Endothelial cell of umbilical vein (primary cell): Measurements from ENCODE around the gene DLGAP5. TPM values are rescaled to one million over a fixed set of nuclear protein-coding genes. Genes with fewer than 3 reads are reported as not detected.
A peak's percentile ranks its signal among the peaks of the same experiment; 100 is the strongest.

ENCODE experiments used
- BruUV-seq: library from RNA; stranded (reverse); fragments of 400-500 nt; replicated peaks from 2 replicates; lab custom pipeline; 2021; lab: Mats Ljungman, UMichigan
- CTCF ChIA-PET: fragments of 300-600, 350-600 bp; sonication (Branson Sonifier 250); formaldehyde crosslinking; loops from one replicate; lab custom pipeline; 2021; ENCODE audit warnings: antibody characterized with exemption, inconsistent platforms; lab: Charles Lee
- POLR2A ChIA-PET: fragments of 300-600, 350-600 bp; sonication (Branson Sonifier 250); formaldehyde crosslinking; loops from one replicate; lab custom pipeline; 2021; ENCODE audit warnings: antibody characterized with exemption, inconsistent platforms; lab: Charles Lee
- DNase-seq: peaks from one replicate; pipeline ENCODE4 v3.0.0-alpha.2; 2011; ENCODE audit warnings: low read depth, low spot score
- FAIRE-seq: peaks from 2 replicates; lab custom pipeline; 2011; peaks lifted over from hg19 to GRCh38; lab: Jason Lieb, UNC
- H2AFZ ChIP-seq: 2 replicates; pipeline ENCODE4 v1.6.0; 2012; ENCODE audit warnings: low read depth, low read length, control low read depth, inconsistent platforms
- H3K27ac ChIP-seq: 2 replicates; pipeline ENCODE4 v1.5.1; 2011; ENCODE audit warnings: low read depth, mild to moderate bottlenecking, control low read depth, low read length, moderate library complexity; ENCODE audit not compliant: insufficient read depth
- H3K27me3 ChIP-seq, 2 experiments: 2 replicates each; pipeline versions ENCODE4 v1.6.0 to v1.6.1; 2011; ENCODE audit warnings: low read length in 2 of 2, mixed read lengths in 1 of 2; ENCODE audit not compliant: control insufficient read depth in 2 of 2, insufficient read depth in 2 of 2
- H3K36me3 ChIP-seq, 2 experiments: 2 replicates in 1 of 2; 3 replicates in 1 of 2; pipeline ENCODE4 v1.5.1; 2011; ENCODE audit warnings: low read length in 2 of 2, mild to moderate bottlenecking in 1 of 2, moderate library complexity in 1 of 2; ENCODE audit not compliant: control insufficient read depth in 2 of 2, insufficient read depth in 2 of 2; ENCODE audit errors: extremely low read depth in 1 of 2
- H3K4me1 ChIP-seq: 3 replicates; pipeline ENCODE4 v1.5.1; 2011; ENCODE audit warnings: mild to moderate bottlenecking, low read length; ENCODE audit not compliant: control insufficient read depth, insufficient read depth; ENCODE audit errors: extremely low read depth
- H3K4me2 ChIP-seq: 2 replicates; pipeline ENCODE4 v1.6.1; 2011; ENCODE audit warnings: low read length, control low read depth, mixed read lengths; ENCODE audit not compliant: insufficient read depth
- H3K4me3 ChIP-seq, 3 experiments: fragments of 200-600 bp in 1 of 3; sonication (generic), shearing (Covaris generic) in 1 of 3; replicated peaks in 1 of 3; 2 replicates each; pipeline ENCODE4 v1.5.1; 2011 to 2016; ENCODE audit warnings: control low read depth in 3 of 3, low read length in 3 of 3, mild to moderate bottlenecking in 2 of 3, inconsistent platforms in 1 of 3, low read depth in 1 of 3, moderate library complexity in 1 of 3; ENCODE audit not compliant: insufficient read depth in 1 of 3
- H3K79me2 ChIP-seq: 2 replicates; pipeline ENCODE4 v1.6.0; 2012; ENCODE audit warnings: low read length, inconsistent platforms; ENCODE audit not compliant: control insufficient read depth, insufficient read depth
- H3K9ac ChIP-seq: replicated peaks from 2 replicates; pipeline ENCODE3; 2011; ENCODE audit warnings: low read length, control low read depth; ENCODE audit not compliant: insufficient read depth; ENCODE audit errors: extremely low read depth
- H3K9me1 ChIP-seq: replicated peaks from 3 replicates; pipeline ENCODE4 v1.6.0; 2011; ENCODE audit warnings: mild to moderate bottlenecking, low read length; ENCODE audit not compliant: control insufficient read depth, insufficient read depth; ENCODE audit errors: extremely low read depth
- H3K9me3 ChIP-seq: replicated peaks from 2 replicates; pipeline ENCODE4 v1.5.1; 2012; ENCODE audit warnings: low read length, inconsistent platforms; ENCODE audit not compliant: control insufficient read depth, insufficient read depth
- H4K20me1 ChIP-seq: replicated peaks from 2 replicates; pipeline ENCODE3; 2011; ENCODE audit warnings: mild to moderate bottlenecking, low read length; ENCODE audit not compliant: control insufficient read depth, insufficient read depth; ENCODE audit errors: extremely low read depth
- CTCF ChIP-seq, 2 donors: IDR thresholded peaks; 1 replicate in 1 of 2; 2 replicates in 1 of 2; pipeline ENCODE4 v1.5.1; 2011; ENCODE audit warnings: low read length in 2 of 2, mild to moderate bottlenecking in 2 of 2, moderate library complexity in 2 of 2, control low read depth in 1 of 2, inconsistent platforms in 1 of 2, low read depth in 1 of 2; ENCODE audit not compliant: insufficient read depth in 1 of 2; ENCODE audit errors: extremely low read depth in 1 of 2
- EZH2 ChIP-seq: IDR thresholded peaks from 2 replicates; pipeline ENCODE4 v1.6.1; 2012; ENCODE audit warnings: borderline replicate concordance, low read depth, mild to moderate bottlenecking, moderate library complexity, low read length, inconsistent platforms; ENCODE audit not compliant: severe bottlenecking
- FOS ChIP-seq: IDR thresholded peaks from 2 replicates; pipeline ENCODE4 v1.6.1; 2011; ENCODE audit warnings: mild to moderate bottlenecking, low read length, moderate library complexity, borderline replicate concordance; ENCODE audit not compliant: insufficient read depth
- GATA2 ChIP-seq: IDR thresholded peaks from 2 replicates; pipeline ENCODE4 v1.7.0; 2011; ENCODE audit warnings: low read depth, mild to moderate bottlenecking, moderate library complexity, mixed read lengths, low read length; ENCODE audit not compliant: insufficient read length, insufficient read depth
- JUN ChIP-seq: IDR thresholded peaks from 2 replicates; pipeline ENCODE4 v1.6.1; 2011; ENCODE audit warnings: borderline replicate concordance, low read depth; ENCODE audit not compliant: insufficient read length, insufficient read depth
- MAX ChIP-seq: IDR thresholded peaks from 2 replicates; pipeline ENCODE4 v1.6.1; 2011; ENCODE audit not compliant: insufficient read depth, insufficient read length
- MYC ChIP-seq: IDR thresholded peaks from one replicate; pipeline ENCODE4 v1.6.1; 2011; ENCODE audit warnings: mild to moderate bottlenecking, low read depth, low read length
- POLR2A ChIP-seq: IDR thresholded peaks from 2 replicates; pipeline ENCODE4 v1.6.1; 2012; ENCODE audit warnings: low read depth, mild to moderate bottlenecking, control low read depth, low read length
- POLR2AphosphoS5 ChIP-seq: IDR thresholded peaks from 2 replicates; pipeline ENCODE4 v1.6.1; 2012; ENCODE audit warnings: low read depth, mild to moderate bottlenecking, control low read depth, low read length, moderate library complexity; ENCODE audit not compliant: insufficient read depth
- dilution Hi-C: fragments of 300-500 bp; cut with MboI; formaldehyde crosslinking; loops from one replicate; pipeline ENCODE4 v1.15.0; 2019; ENCODE audit warnings: low sequenced_read_pairs; ENCODE audit not compliant: extremely low pct_ligation_motif_present
- intact Hi-C: fragments of 100-400 bp; cut with micrococcal nuclease; formaldehyde crosslinking; loops from one replicate; pipeline ENCODE4 v1.10.0; 2022
- polyA plus RNA-seq, 4 experiments: library from polyadenylated mRNA; depleted of rRNA in 3 of 4; stranded (reverse) in 3 of 4; unstranded in 1 of 4; fragments of >200 nt; gene quantifications; 2 replicates each; pipeline versions ENCODE4 v1.2.1 to v1.2.3, GENCODE V29; 2011 to 2012; ENCODE audit warnings: missing spikeins in 1 of 4
- total RNA-seq: library from RNA; stranded (reverse); gene quantifications from 2 replicates; pipeline ENCODE4 v1.2.3, GENCODE V29; 2021

DLGAP5 gene
- total and polyA plus RNA-seq, 2 donors (not counting 3 experiments of a cell fraction or from before 2014, with no cell fraction given), result 8.3 to 83.2 TPM

GRCh38 chr14:55212634-55213033 is 21.2 kb upstream of the DLGAP5 start:
- Histone ChIP-seq H3K27ac (no peak overlapping the region), H3K4me1 (no peaks in the 10 kb centered on the region), H3K79me2 (no peaks in the 10 kb centered on the region), H3K27me3 (no peaks in the 10 kb centered on the region), H2AFZ (no peak overlapping the region), H4K20me1 (no peaks in the 10 kb centered on the region), H3K4me2 (no peak overlapping the region), H3K9me3 (no peaks in the 10 kb centered on the region), H3K36me3 (no peaks in the 10 kb centered on the region), H3K4me3 (no peak overlapping the region), H3K9ac (no peak overlapping the region), H3K9me1 (no peaks in the 10 kb centered on the region)
- dilution Hi-C loops (loop anchor here (25.0 kb wide), 1 partner anchor 575 kb away; no protein-coding TSS in a partner anchor), intact Hi-C loops (loop anchor here (1.0 to 10.0 kb wide), 5 partner anchors 33 to 1272 kb away; partner anchors contain the start of gene FBXO34)
- ChIA-PET POLR2A (no interaction called here), CTCF (interaction anchor here (1.0 to 2.0 kb wide), 16 partner anchors 8 to 226 kb away, joined by 3 to 44 read pairs (median 4); partner anchors contain the start of genes FBXO34 and MAPK1IP1L)
- FAIRE-seq, result peak; percentile 18
- BruUV-seq, result no TSS peak
- no peak for TF ChIP-seq CTCF (IDR thresholded peaks at IDR 0.05; ENCODE audit: extremely low read depth in 1 of 2, insufficient read depth in 1 of 2, low read depth in 1 of 2, low read length in 2 of 2)
- no peak for TF ChIP-seq JUN
- no peak for TF ChIP-seq GATA2
- no peak for TF ChIP-seq POLR2A
- DNase-seq, result no peak

GRCh38 chr14:55207832-55208231 is 16.4 kb upstream of the DLGAP5 start:
- Histone ChIP-seq H3K4me3 (no peak overlapping the region), H3K4me2 (no peak overlapping the region), H3K4me1 (no peaks in the 10 kb centered on the region), H4K20me1 (no peaks in the 10 kb centered on the region), H3K36me3 (no peaks in the 10 kb centered on the region), H2AFZ (no peak overlapping the region), H3K79me2 (no peaks in the 10 kb centered on the region), H3K27ac (no peak overlapping the region), H3K9ac (no peak overlapping the region), H3K9me1 (no peaks in the 10 kb centered on the region), H3K27me3 (no peaks in the 10 kb centered on the region), H3K9me3 (no peaks in the 10 kb centered on the region)
- POLR2A ChIA-PET, result no interaction called here
- no TSS peak for BruUV-seq
- intact Hi-C loops (no loop called here), dilution Hi-C loops (loop anchor here (25.0 kb wide), 1 partner anchor 579 kb away; no protein-coding TSS in a partner anchor)
- DNase-seq (no peak), FAIRE-seq (no peak)
- TF ChIP-seq MYC (no peak), EZH2 (no peak), FOS (no peak), JUN (no peak), MAX (no peak), CTCF (IDR thresholded peaks at IDR 0.05; ENCODE audit: extremely low read depth in 1 of 2, insufficient read depth in 1 of 2, low read depth in 1 of 2, low read length in 2 of 2) (no peak), POLR2A (no peak), POLR2AphosphoS5 (no peak), GATA2 (no peak)
- CTCF ChIA-PET, result interaction anchor here (1.0 to 1.2 kb wide), 2 partner anchors 147 to 225 kb away, joined by 3 read pairs; no protein-coding TSS in a partner anchor
